Esophagus muscularis mucosa (tissue), 3 donors: ENCODE data around the gene NR2F6.

Source experiments
- POLR2A ChIP-seq: fragments of 450-650 bp; IDR thresholded peaks from one replicate; pipeline ENCODE4 v1.6.1; 2017; ENCODE audit warnings: antibody characterized with exemption, moderate library complexity, mild to moderate bottlenecking, low read depth
- TF ChIP-seq, protein P1 (sequence below), 3 experiments: fragments of 200-600 bp in 2 of 3; fragments of 450-650 bp in 1 of 3; sonication (generic) in 2 of 3; IDR thresholded peaks; one replicate each; pipeline ENCODE4 v1.5.1; 2017 to 2019; ENCODE audit warnings: antibody characterized with exemption in 3 of 3, mild to moderate bottlenecking in 2 of 3, moderate library complexity in 1 of 3

DNA sequence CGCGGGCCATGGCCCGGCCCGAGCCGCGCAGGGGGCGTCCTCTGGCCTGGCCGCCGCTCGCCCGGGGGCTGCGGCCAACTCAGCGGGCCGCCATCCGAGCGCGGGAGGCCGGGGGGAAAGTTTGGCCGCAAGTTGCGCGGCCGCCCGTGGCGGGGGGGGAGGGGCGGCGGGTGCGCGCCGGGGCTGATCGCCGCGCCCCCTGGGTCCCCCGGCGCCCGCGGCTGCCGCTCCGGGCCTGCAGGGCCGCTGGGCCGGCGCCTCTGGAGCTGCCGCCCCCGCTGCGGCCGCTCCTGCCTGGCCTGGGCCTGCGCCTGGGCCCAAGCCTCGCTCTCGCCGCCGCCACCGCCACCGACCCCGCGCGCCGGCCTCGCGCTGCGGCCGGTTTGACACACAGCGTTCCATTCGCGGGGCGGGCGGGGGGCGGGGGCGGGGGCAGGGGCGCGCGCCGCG is at the start of gene NR2F6:
- TF ChIP-seq, protein P1, sequence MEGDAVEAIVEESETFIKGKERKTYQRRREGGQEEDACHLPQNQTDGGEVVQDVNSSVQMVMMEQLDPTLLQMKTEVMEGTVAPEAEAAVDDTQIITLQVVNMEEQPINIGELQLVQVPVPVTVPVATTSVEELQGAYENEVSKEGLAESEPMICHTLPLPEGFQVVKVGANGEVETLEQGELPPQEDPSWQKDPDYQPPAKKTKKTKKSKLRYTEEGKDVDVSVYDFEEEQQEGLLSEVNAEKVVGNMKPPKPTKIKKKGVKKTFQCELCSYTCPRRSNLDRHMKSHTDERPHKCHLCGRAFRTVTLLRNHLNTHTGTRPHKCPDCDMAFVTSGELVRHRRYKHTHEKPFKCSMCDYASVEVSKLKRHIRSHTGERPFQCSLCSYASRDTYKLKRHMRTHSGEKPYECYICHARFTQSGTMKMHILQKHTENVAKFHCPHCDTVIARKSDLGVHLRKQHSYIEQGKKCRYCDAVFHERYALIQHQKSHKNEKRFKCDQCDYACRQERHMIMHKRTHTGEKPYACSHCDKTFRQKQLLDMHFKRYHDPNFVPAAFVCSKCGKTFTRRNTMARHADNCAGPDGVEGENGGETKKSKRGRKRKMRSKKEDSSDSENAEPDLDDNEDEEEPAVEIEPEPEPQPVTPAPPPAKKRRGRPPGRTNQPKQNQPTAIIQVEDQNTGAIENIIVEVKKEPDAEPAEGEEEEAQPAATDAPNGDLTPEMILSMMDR (IDR thresholded peaks at IDR 0.05): no peak
- no peak for TF ChIP-seq POLR2A
